OCI-LY3 (cell line): ENCODE measurements around the gene GOLGA6C.
"Not testable (repeated sequence)": the region's sequence is repeated elsewhere in the genome, so short reads cannot be mapped to it uniquely, and the experiment has no call there.

ENCODE experiments used
- EZH2phosphoT487 ChIP-seq: fragments of 200-600 bp; shearing (Covaris generic); IDR thresholded peaks from 2 replicates; pipeline ENCODE4 v1.6.1; 2018; ENCODE audit warnings: antibody characterized with exemption, mixed run types, low read depth
- TF ChIP-seq, protein P1 (sequence below): fragments of 200-600, 300-600 bp; sonication (generic); IDR thresholded peaks from 2 replicates; pipeline ENCODE4 v1.5.1; 2014; ENCODE audit warnings: antibody characterized with exemption, low read length, low read depth

DNA sequence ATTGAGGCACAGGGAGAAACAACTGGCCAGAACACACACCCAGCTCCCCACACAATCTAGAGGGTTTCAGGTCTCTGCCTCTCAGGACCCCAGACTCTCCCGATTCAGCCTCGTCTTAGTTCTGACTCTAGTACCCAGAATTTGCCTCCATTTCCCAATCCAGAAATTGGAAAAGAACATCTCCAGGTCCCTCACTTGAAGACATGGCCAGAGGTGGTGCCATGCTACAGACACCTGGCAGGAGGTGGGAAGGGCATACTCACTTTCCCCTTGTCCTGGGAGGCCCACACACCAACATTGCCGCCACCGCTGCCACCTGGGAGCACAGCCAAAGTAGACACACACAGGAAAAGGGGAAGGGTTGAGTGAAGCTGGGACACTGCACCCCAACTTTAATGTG, 44.6 kb downstream of the GOLGA6C start:
- TF ChIP-seq, protein P1, sequence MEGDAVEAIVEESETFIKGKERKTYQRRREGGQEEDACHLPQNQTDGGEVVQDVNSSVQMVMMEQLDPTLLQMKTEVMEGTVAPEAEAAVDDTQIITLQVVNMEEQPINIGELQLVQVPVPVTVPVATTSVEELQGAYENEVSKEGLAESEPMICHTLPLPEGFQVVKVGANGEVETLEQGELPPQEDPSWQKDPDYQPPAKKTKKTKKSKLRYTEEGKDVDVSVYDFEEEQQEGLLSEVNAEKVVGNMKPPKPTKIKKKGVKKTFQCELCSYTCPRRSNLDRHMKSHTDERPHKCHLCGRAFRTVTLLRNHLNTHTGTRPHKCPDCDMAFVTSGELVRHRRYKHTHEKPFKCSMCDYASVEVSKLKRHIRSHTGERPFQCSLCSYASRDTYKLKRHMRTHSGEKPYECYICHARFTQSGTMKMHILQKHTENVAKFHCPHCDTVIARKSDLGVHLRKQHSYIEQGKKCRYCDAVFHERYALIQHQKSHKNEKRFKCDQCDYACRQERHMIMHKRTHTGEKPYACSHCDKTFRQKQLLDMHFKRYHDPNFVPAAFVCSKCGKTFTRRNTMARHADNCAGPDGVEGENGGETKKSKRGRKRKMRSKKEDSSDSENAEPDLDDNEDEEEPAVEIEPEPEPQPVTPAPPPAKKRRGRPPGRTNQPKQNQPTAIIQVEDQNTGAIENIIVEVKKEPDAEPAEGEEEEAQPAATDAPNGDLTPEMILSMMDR: not testable (repeated sequence)
- not testable (repeated sequence) for TF ChIP-seq EZH2phosphoT487
